ENCODE data around the gene TNK2. TPM values are rescaled to one million over a fixed set of nuclear protein-coding genes. Genes with fewer than 3 reads are reported as not detected.
A peak's percentile ranks its signal among the peaks of the same experiment; 100 is the strongest.
"Not testable (repeated sequence)": the region's sequence is repeated elsewhere in the genome, so short reads cannot be mapped to it uniquely, and the experiment has no call there.

TNK2 gene
- total RNA-seq, 1 experiment from 2014 or later = 55.1 TPM

GRCh38 chr3:195954752-195955119 lies 46.4 kb upstream of the TNK2 start:
- intact Hi-C loops (cut with micrococcal nuclease); RAD21 ChIA-PET (ENCODE audit: low non-redundant PET in 1 of 2, low total read pairs in 2 of 2, uncharacterized antibody in 2 of 2, unreplicated experiment in 2 of 2); H3K27me3 ChIP-seq (ENCODE audit: insufficient read depth, low read length); CTCF ChIA-PET; H3K4me1 ChIP-seq (ENCODE audit: control insufficient read depth in 1 of 2, insufficient read depth in 2 of 2, low read length in 2 of 2); POLR2A ChIA-PET; DNase-seq (ENCODE audit: low read depth, low spot score); H3K36me3 ChIP-seq (ENCODE audit: control insufficient read depth in 1 of 2, insufficient read depth in 2 of 2, low read length in 2 of 2); H3K9me2 ChIP-seq (ENCODE audit: insufficient read depth); H3K9me3 ChIP-seq (ENCODE audit: control insufficient read depth in 1 of 2, insufficient read depth in 1 of 2, low read depth in 1 of 2, low read length in 2 of 2); H3K79me2 ChIP-seq (ENCODE audit: insufficient read depth, low read length); H4K20me1 ChIP-seq (ENCODE audit: insufficient read depth); H2AFZ ChIP-seq (ENCODE audit: low read depth, low read length, poor library complexity, severe bottlenecking): not testable (repeated sequence)
- peak; percentile 64 for ATAC-seq
- Histone ChIP-seq H3K4me2 (ENCODE audit: low read length) (peak overlapping the region; percentile 47), H3K9ac (ENCODE audit: low read length) (peak overlapping the region; percentile 49), H3K4me3 (replicated peaks in 1 of 2; ENCODE audit: low read depth in 1 of 2, low read length in 2 of 2) (peak overlapping the region; percentile 38 to 47), H3K27ac (ENCODE audit: low read depth, low read length) (peak overlapping the region; percentile 59)
- TF ChIP-seq CBX3 (IDR thresholded peaks at IDR 0.05; ENCODE audit: low read depth) = 0 out of 2 replicates have a peak, but pooled peaks have one; percentile 26
- BruUV-seq (replicated peaks) = TSS peak; percentile 96

- H3K36me3 ChIP-seq (ENCODE audit: control insufficient read depth in 1 of 2, insufficient read depth in 2 of 2, low read length in 2 of 2); H2AFZ ChIP-seq (ENCODE audit: low read depth, low read length, poor library complexity, severe bottlenecking); BruUV-seq (replicated peaks); H3K9me2 ChIP-seq (ENCODE audit: insufficient read depth); POLR2A ChIA-PET; H4K20me1 ChIP-seq (ENCODE audit: insufficient read depth); H3K4me1 ChIP-seq (ENCODE audit: control insufficient read depth in 1 of 2, insufficient read depth in 2 of 2, low read length in 2 of 2); H3K9me3 ChIP-seq (ENCODE audit: control insufficient read depth in 1 of 2, insufficient read depth in 1 of 2, low read depth in 1 of 2, low read length in 2 of 2); intact Hi-C loops (cut with micrococcal nuclease); H3K27me3 ChIP-seq (ENCODE audit: insufficient read depth, low read length); CTCF ChIA-PET; RAD21 ChIA-PET (ENCODE audit: low non-redundant PET in 1 of 2, low total read pairs in 2 of 2, uncharacterized antibody in 2 of 2, unreplicated experiment in 2 of 2); H3K79me2 ChIP-seq (ENCODE audit: insufficient read depth, low read length): not testable (repeated sequence)
- H3K4me3 ChIP-seq (replicated peaks in 1 of 2; ENCODE audit: low read depth in 1 of 2, low read length in 2 of 2) = peak overlapping the region; percentile 38 to 47
- peak overlapping the region; percentile 49 for H3K9ac ChIP-seq (ENCODE audit: low read length)
- TF ChIP-seq SP1 (IDR thresholded peaks at IDR 0.05; ENCODE audit: low read depth) (peak; percentile 27; the same call in 1 of the 2 replicates), POLR2AphosphoS5 (IDR thresholded peaks at IDR 0.05; ENCODE audit: low read depth, low read length) (peak; percentile 74), SIN3A (IDR thresholded peaks at IDR 0.05; ENCODE audit: low read depth) (peak; percentile 59; the same call in 1 of the 2 replicates), MAX (IDR thresholded peaks at IDR 0.05) (peak; percentile 86), ELF1 (IDR thresholded peaks at IDR 0.05; ENCODE audit: borderline replicate concordance, low read depth) (peak; percentile 78), CBX3 (IDR thresholded peaks at IDR 0.05; ENCODE audit: low read depth) (peak; percentile 54; the same call in 1 of the 2 replicates), SRF (IDR thresholded peaks at IDR 0.05; ENCODE audit: low read depth) (peak; percentile 61; the same call in 1 of the 2 replicates), ZFX (IDR thresholded peaks at IDR 0.05) (peak; percentile 56), YY1 (IDR thresholded peaks at IDR 0.05; ENCODE audit: extremely low read depth, insufficient replicate concordance, low read depth, low read length) (peak; percentile 64), EGR1 (IDR thresholded peaks at IDR 0.05; ENCODE audit: low read depth) (0 out of 2 replicates have a peak, but pooled peaks have one; percentile 36)
- peak overlapping the region; percentile 59 for H3K27ac ChIP-seq (ENCODE audit: low read depth, low read length)
- ATAC-seq = peak; percentile 96
- peak overlapping the region; percentile 47 for H3K4me2 ChIP-seq (ENCODE audit: low read length)
- peak; percentile 67 for DNase-seq (ENCODE audit: low read depth, low spot score)
These were observed 45.9 kb upstream of the TNK2 start for GRCh38 chr3:195954052-195954751.

- RAD21 ChIA-PET (ENCODE audit: low non-redundant PET in 1 of 2, low total read pairs in 2 of 2, uncharacterized antibody in 2 of 2, unreplicated experiment in 2 of 2); intact Hi-C loops (cut with micrococcal nuclease); H3K9ac ChIP-seq (ENCODE audit: low read length); BruUV-seq (replicated peaks); H3K4me2 ChIP-seq (ENCODE audit: low read length); ATAC-seq; H3K9me2 ChIP-seq (ENCODE audit: insufficient read depth); H3K27ac ChIP-seq (ENCODE audit: low read depth, low read length); H4K20me1 ChIP-seq (ENCODE audit: insufficient read depth); H3K27me3 ChIP-seq (ENCODE audit: insufficient read depth, low read length); H2AFZ ChIP-seq (ENCODE audit: low read depth, low read length, poor library complexity, severe bottlenecking); H3K9me3 ChIP-seq (ENCODE audit: control insufficient read depth in 1 of 2, insufficient read depth in 1 of 2, low read depth in 1 of 2, low read length in 2 of 2); H3K79me2 ChIP-seq (ENCODE audit: insufficient read depth, low read length); H3K4me1 ChIP-seq (ENCODE audit: control insufficient read depth in 1 of 2, insufficient read depth in 2 of 2, low read length in 2 of 2); H3K4me3 ChIP-seq (replicated peaks in 1 of 2; ENCODE audit: low read depth in 1 of 2, low read length in 2 of 2); H3K36me3 ChIP-seq (ENCODE audit: control insufficient read depth in 1 of 2, insufficient read depth in 2 of 2, low read length in 2 of 2); CTCF ChIA-PET; POLR2A ChIA-PET; DNase-seq (ENCODE audit: low read depth, low spot score): not testable (repeated sequence)
These were observed 44.2 kb upstream of the TNK2 start for GRCh38 chr3:195952590-195952989.

Measured in HCT116 (cell line).